Panc1 (cell line): Measurements from ENCODE around the gene FBXO47.

Experiments used
- CTCF ChIP-seq: fragments of 450-650 bp; IDR thresholded peaks from 2 replicates; pipeline ENCODE4 v1.5.1; 2017; ENCODE audit warnings: mild to moderate bottlenecking
- POLR2AphosphoS5 ChIP-seq: IDR thresholded peaks from 2 replicates; pipeline ENCODE4 v1.6.1; 2012; ENCODE audit warnings: mild to moderate bottlenecking, low read depth, low read length, moderate library complexity

GRCh38 chr17:38896346-38896954 lies 70.8 kb downstream of the FBXO47 start:
- no peak for TF ChIP-seq POLR2AphosphoS5
- no peak for TF ChIP-seq CTCF
